ENCODE measurements around the gene ADARB1. TPM values are rescaled to one million over a fixed set of nuclear protein-coding genes. Genes with fewer than 3 reads are reported as not detected.
"Not testable (repeated sequence)": the region's sequence is repeated elsewhere in the genome, so short reads cannot be mapped to it uniquely, and the experiment has no call there.

ADARB1 gene, protein sequence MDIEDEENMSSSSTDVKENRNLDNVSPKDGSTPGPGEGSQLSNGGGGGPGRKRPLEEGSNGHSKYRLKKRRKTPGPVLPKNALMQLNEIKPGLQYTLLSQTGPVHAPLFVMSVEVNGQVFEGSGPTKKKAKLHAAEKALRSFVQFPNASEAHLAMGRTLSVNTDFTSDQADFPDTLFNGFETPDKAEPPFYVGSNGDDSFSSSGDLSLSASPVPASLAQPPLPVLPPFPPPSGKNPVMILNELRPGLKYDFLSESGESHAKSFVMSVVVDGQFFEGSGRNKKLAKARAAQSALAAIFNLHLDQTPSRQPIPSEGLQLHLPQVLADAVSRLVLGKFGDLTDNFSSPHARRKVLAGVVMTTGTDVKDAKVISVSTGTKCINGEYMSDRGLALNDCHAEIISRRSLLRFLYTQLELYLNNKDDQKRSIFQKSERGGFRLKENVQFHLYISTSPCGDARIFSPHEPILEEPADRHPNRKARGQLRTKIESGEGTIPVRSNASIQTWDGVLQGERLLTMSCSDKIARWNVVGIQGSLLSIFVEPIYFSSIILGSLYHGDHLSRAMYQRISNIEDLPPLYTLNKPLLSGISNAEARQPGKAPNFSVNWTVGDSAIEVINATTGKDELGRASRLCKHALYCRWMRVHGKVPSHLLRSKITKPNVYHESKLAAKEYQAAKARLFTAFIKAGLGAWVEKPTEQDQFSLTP
- 2.0 TPM for polyA plus RNA-seq (2012; ENCODE audit: missing spikeins)

DNA sequence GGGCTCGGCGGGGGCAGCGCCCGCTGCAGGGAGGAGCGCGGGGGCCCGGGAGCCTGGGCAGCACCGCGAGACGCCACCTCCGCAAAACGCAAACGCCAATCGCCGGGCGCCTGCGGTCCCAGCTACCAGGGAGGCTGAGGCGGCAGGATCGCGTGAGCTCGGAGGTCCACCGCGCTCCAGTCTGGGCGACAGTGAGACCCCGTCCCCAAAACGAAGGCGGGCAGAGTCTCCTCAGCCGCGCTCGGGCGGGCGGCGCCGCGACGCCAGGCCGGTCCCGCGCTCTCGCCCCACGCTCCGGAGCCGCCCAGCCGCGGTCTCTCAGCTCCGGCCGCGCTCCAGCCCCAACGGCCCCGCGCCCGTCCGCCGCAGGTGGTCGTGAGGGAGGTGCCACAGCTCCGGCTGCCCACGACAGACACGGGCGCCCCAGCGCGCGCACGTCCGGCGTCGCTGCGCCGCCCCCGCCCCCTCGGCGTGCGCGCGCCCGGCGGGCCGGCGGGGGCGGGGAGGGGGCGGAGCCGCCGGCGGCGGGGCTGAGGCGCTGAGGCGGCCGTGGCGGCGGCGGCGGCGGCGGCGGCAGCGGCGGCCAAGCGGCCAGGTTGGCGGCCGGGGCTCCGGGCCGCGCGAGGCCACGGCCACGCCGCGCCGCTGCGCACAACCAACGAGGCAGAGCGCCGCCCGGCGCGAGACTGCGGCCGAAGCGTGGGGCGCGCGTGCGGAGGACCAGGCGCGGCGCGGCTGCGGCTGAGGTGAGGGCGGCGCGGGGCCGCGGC lies at the start of gene ADARB1:
Gene ADARB1 (plus strand): TSS at position 533 of the 770 bp plus-strand sequence. CDS start 97,077 bp downstream, outside the sequence.
- peak; percentile 90 for DNase-seq (ENCODE audit: insufficient read length)
- peak; percentile 91 for FAIRE-seq
- no peak for TF ChIP-seq TAF1 (IDR thresholded peaks at IDR 0.05; ENCODE audit: borderline replicate concordance, low read depth, low read length)
- peak; percentile 26; the same call in 1 of the 2 replicates for TF ChIP-seq POLR2A (IDR thresholded peaks at IDR 0.05; ENCODE audit: low read depth, low read length)
- TF ChIP-seq POLR2AphosphoS5 (IDR thresholded peaks at IDR 0.05; ENCODE audit: low read depth, low read length) = no peak

DNA sequence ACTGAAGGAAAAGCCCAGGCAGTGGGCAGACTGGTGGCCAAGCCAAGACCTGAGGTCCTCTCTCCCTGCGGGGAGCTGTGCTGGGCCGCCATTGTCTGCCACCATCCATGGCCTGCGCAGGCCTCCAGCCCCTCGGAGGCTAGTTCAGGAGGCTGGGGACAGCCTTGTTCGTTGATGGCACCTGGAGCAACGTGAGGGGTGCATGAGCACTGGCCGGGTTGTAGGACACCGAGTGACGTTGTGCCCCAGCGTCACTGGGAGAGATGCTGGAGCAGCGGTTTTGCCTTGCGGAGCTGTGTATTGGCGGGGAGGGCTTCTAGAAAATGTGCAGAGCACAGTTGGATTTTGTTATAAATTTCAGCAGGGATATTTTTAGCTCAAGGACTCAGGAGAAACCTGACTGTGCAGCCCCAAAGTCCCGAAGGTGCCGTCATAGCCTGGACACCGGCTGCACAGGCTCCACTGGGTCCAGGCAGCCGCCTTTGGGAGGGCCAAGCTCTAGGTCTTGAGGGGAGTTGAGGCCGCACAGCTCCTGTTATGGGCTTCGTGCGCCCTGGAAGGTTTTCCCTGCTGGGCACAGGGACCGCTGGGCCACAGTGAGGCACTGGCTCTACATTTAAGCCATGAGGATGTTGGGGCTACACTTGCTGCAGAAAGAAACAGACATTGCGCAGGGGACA lies 48.2 kb upstream of the ADARB1 start:
- no peak for FAIRE-seq
- TF ChIP-seq POLR2A (IDR thresholded peaks at IDR 0.05; ENCODE audit: low read depth, low read length) (no peak), POLR2AphosphoS5 (IDR thresholded peaks at IDR 0.05; ENCODE audit: low read depth, low read length) (no peak), TAF1 (IDR thresholded peaks at IDR 0.05; ENCODE audit: borderline replicate concordance, low read depth, low read length) (no peak)
- no peak for DNase-seq (ENCODE audit: insufficient read length)

DNA sequence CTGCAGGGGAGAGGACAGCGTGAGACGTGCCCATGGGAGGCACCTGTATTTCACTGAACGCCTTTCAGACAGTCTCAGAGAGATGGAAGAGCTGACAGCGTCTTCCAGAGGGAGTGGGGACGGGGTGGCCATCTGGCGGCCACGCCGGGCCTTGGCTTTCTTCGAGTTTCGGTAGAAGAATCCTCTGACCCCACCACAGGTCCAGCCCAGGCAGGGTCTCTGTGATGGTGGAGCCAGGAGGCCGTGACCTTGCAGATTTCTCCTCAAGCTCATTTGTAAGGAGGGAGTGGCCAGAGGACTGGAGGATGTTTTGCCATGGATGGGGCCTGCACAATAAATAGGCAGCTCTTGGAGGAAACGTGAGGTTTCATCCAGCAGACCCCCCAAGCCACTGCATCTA lies 47.6 kb upstream of the ADARB1 start:
- no peak for TF ChIP-seq POLR2AphosphoS5 (IDR thresholded peaks at IDR 0.05; ENCODE audit: low read depth, low read length)
- no peak for TF ChIP-seq TAF1 (IDR thresholded peaks at IDR 0.05; ENCODE audit: borderline replicate concordance, low read depth, low read length)

DNA sequence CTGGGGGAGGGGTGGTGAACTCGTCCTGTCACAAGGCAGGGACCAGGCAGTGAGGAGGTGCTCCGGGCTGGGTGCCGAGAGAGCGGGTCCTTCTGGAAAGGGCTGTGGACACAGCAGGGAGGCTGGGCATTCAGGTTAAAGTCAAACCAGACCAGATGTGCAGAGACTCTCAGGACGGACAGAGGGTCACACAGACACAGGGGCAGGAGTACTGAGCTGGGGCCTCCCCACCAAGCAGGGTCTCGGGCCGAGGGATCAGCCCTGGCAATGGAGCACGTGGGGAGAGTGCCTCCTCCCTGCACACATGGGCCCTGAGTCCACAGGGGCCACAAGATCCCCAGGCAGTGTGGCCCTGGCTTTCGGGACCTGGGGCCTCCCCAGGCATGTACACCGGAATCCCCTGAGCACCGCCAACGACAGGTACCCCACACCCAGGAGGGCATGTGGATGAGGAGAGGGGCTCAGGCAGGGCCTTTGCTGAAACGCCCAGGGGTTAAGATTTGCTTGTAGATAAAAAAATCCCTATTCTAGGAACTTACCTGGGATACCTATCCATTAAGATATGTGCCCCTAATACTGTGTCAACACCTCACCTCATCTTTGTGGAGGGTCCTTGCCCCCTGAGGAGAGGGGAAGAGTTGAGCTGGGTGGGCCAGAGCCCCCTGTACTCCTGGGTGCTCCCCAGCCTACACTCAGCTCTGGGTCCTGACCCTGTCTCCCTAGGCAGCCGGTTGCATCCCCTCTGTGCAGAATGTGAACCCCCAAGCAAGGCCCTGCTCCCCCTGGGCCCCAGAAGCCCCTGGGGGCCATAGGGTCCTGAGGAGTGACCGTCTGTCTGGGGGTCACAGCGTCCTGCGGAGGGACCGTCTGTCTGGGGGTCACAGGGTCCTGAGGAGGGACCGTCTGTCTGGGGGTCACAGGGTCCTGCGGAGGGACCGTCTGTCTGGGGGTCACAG lies 46.9 kb upstream of the ADARB1 start:
- FAIRE-seq = no peak
- no peak for DNase-seq (ENCODE audit: insufficient read length)
- TF ChIP-seq TAF1 (IDR thresholded peaks at IDR 0.05; ENCODE audit: borderline replicate concordance, low read depth, low read length) = no peak
- no peak for TF ChIP-seq POLR2A (IDR thresholded peaks at IDR 0.05; ENCODE audit: low read depth, low read length)
- no peak for TF ChIP-seq POLR2AphosphoS5 (IDR thresholded peaks at IDR 0.05; ENCODE audit: low read depth, low read length)

More for the DNA sequence above, 47.6 kb upstream of the ADARB1 start:
- FAIRE-seq (no peak), DNase-seq (ENCODE audit: insufficient read length) (no peak)

DNA sequence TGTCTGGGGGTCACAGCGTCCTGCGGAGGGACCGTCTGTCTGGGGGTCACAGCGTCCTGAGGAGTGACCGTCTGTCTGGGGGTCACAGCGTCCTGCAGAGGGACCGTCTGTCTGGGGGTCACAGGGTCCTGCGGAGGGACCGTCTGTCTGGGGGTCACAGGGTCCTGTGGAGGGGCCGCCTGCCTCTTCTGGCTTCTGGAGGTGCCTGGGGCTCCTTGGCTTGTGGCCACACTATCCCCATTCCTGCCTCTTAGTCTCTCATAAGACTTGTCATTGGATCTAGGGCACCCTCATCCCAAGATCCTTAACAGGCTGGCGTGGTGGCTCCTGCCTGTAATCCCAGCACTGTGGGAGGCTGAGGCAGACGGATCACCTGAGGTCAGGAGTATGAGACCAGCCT lies 45.7 kb upstream of the ADARB1 start:
- FAIRE-seq = not testable (repeated sequence)

DNA sequence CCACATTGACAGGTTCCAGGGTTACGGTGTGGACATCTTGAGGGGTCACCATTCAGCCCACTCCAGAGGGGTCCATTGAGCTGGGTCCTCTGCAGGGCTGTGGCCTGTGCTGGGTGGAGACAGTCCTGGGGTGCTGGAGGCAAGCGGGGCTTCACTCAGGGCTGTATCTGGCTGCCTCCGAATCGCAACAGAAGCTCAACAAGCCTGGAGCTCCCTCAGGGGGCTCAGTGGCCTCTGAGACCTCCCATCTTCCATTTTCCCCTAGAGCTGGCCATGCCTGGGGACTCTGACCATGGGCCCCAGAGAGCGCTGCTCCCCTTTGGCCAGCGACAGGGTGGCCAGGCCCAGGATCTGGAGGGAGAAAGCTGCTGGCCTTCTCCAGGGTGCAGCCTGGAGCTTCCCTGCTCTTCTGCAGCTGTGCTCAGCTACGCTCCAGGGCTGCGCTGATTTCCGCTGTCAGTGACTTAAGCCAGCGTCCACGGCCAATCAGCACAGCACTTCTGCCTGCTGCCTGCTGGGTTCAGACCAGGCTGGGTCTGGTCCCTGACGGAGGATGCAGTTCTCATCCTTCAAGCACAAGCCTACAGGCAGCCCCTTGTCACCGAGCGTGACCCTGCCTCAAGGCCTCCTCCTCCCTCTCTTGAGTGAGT lies 45.0 kb upstream of the ADARB1 start:
- DNase-seq (ENCODE audit: insufficient read length) (no peak), FAIRE-seq (no peak)
- no peak for TF ChIP-seq TAF1 (IDR thresholded peaks at IDR 0.05; ENCODE audit: borderline replicate concordance, low read depth, low read length)
- no peak for TF ChIP-seq POLR2A (IDR thresholded peaks at IDR 0.05; ENCODE audit: low read depth, low read length)
- no peak for TF ChIP-seq POLR2AphosphoS5 (IDR thresholded peaks at IDR 0.05; ENCODE audit: low read depth, low read length)

More for the DNA sequence above, 45.7 kb upstream of the ADARB1 start:
- not testable (repeated sequence) for DNase-seq (ENCODE audit: insufficient read length)

DNA sequence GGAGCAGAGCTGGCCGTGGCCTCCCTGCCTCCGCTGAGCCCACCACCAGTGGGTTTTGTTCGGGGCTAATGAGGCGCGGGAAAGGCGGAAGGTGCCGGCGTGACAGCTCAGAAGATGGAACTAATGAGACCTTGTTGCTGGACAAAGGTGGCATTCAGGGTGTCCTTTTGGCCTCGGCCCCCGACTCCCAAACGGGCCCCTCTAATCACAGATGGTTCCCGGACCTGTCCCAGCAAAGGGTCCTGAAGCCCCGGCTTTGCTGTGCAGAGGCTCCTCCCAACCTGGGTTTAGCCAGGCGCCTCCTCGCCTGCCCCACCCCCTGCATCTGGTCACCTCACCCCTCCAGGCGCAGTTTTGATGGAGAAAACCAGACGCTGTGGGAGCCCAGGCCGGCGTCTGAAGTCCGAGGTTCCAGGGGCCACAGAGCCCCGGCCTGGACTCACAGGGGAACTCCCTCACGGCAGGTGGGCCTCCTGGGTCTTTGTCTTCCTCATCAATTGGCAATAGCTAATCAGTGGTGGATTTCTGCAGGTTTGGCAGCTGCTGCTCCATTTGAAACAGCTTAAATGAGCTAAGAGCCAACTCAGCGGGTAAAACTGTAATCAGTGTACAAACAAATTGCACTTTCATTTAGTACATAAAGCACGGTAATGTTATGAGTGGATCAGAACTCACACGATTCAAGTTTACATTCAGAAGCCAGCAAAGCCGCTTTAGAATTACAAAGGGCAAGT lies 44.3 kb upstream of the ADARB1 start:
- TF ChIP-seq TAF1 (IDR thresholded peaks at IDR 0.05; ENCODE audit: borderline replicate concordance, low read depth, low read length) (no peak), POLR2AphosphoS5 (IDR thresholded peaks at IDR 0.05; ENCODE audit: low read depth, low read length) (no peak), POLR2A (IDR thresholded peaks at IDR 0.05; ENCODE audit: low read depth, low read length) (no peak)
- FAIRE-seq (no peak), DNase-seq (ENCODE audit: insufficient read length) (no peak)

DNA sequence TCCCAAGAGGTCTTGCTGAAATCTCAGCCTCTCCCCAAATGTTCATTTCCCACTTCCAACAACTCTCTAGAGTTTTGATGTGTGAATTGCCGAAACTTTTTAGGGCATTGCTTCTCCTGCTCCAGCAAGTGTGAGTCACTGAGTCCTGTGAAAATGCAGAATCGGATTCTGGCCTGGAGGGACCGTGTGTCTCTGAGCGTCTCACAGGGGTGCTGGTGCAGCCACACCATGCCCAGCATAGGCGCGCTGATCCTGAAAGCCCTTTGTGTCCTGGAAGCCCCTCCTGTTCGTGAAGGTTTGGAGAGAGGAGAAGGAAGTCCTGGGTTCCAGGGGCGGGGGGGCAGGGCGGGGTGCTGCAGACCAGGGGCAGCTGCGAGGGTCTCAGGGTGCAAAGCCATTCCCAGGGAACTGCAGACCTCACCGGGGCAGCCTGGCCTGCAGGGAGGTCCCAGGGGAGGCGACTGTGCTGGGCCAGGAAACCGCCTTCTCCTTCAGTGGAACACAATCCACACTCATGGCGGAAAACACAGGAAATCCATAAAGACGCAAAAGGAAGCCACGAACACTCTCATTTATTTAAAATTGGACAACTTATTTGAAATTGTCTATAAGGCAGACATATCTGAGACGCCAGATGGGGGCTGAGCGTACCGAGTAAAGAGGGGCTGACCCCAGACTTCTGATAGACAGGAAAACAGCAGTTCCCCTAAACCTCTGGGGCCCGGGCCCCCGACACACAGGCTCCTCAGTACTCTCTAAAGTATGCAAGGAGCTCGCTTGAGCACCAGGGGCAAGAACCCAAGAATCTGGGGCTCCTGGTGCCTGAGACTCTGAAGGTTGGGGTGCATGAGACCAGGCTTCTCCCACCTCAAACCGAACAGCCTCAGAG lies 43.5 kb upstream of the ADARB1 start:
- no peak for FAIRE-seq
- no peak for DNase-seq (ENCODE audit: insufficient read length)
- TF ChIP-seq TAF1 (IDR thresholded peaks at IDR 0.05; ENCODE audit: borderline replicate concordance, low read depth, low read length) (no peak), POLR2A (IDR thresholded peaks at IDR 0.05; ENCODE audit: low read depth, low read length) (no peak), POLR2AphosphoS5 (IDR thresholded peaks at IDR 0.05; ENCODE audit: low read depth, low read length) (no peak)

All from GM12892 (cell line).